KOPT-K1 (cell line): ENCODE measurements around the gene ANAPC15.

Experiments
- H3K27ac ChIP-seq: fragments of 200-600 bp; sonication (generic); 2 replicates; pipeline ENCODE4 v1.5.1; 2016; ENCODE audit warnings: antibody characterized with exemption, mild to moderate bottlenecking, low read depth, low read length; ENCODE audit not compliant: poor library complexity, severe bottlenecking
- H3K36me3 ChIP-seq: fragments of 200-600 bp; sonication (generic); 2 replicates; pipeline ENCODE4 v1.5.1; 2017; ENCODE audit warnings: antibody characterized with exemption, mild to moderate bottlenecking, low read length, moderate library complexity; ENCODE audit not compliant: insufficient read depth
- H3K9me3 ChIP-seq: fragments of 200-600 bp; sonication (generic); 2 replicates; pipeline ENCODE4 v1.5.1; 2017; ENCODE audit warnings: antibody characterized with exemption, low read length, mild to moderate bottlenecking; ENCODE audit not compliant: insufficient read depth, poor library complexity, severe bottlenecking

Gene ANAPC15

GRCh38 chr11:72066855-72067254 is 45.6 kb downstream of the ANAPC15 start:
- no peak overlapping the region for H3K27ac ChIP-seq
- H3K9me3 ChIP-seq, result no peaks in the 10 kb centered on the region
- peaks cover 83% of the 10 kb centered on the region for H3K36me3 ChIP-seq

- no peaks in the 10 kb centered on the region for H3K9me3 ChIP-seq
Measured at GRCh38 chr11:72061739-72062396, 50.6 kb downstream of the ANAPC15 start.

More at GRCh38 chr11:72061739-72062396, 50.6 kb downstream of the ANAPC15 start:
- Histone ChIP-seq H3K27ac (no peak overlapping the region), H3K36me3 (peaks cover 88% of the 10 kb centered on the region)
